Transverse colon (tissue), 4 donors: ENCODE data around the gene ELL3. TPM values are rescaled to one million over a fixed set of nuclear protein-coding genes. Genes with fewer than 3 reads are reported as not detected.

ENCODE experiments used
- DNase-seq: peaks from one replicate; pipeline ENCODE4 v3.0.0-alpha.2; 2019
- H3K27ac ChIP-seq, 4 donors: fragments of 200-600 bp; sonication (generic); 2 replicates each; pipeline ENCODE4 v1.5.1; 2016 to 2018; ENCODE audit warnings: inconsistent platforms in 4 of 4
- H3K27me3 ChIP-seq: fragments of 200-600 bp; sonication (generic); 2 replicates; pipeline ENCODE4 v1.5.1; 2017; ENCODE audit warnings: inconsistent platforms
- H3K36me3 ChIP-seq, 4 donors: fragments of 200-600 bp; sonication (generic); 2 replicates each; pipeline ENCODE4 v1.5.1; 2017 to 2019; ENCODE audit warnings: inconsistent platforms in 4 of 4
- H3K4me1 ChIP-seq, 4 donors: fragments of 200-600 bp; sonication (generic); 2 replicates each; pipeline ENCODE4 v1.5.1; 2017 to 2020; ENCODE audit warnings: inconsistent platforms in 4 of 4
- H3K4me3 ChIP-seq, 4 donors: fragments of 200-600 bp; sonication (generic); 1 replicate in 1 of 4; 2 replicates in 3 of 4; pipeline versions ENCODE4 v1.5.1 to v1.6.1; 2017 to 2019; ENCODE audit warnings: inconsistent platforms in 4 of 4
- H3K9me3 ChIP-seq, 2 donors: fragments of 200-600 bp; sonication (generic); 2 replicates each; pipeline ENCODE4 v1.5.1; 2017 to 2019; ENCODE audit warnings: inconsistent platforms in 2 of 2
- EP300 ChIP-seq: sonication (generic); formaldehyde crosslinking; IDR thresholded peaks from one replicate; pipeline ENCODE4 v1.6.1; 2017; ENCODE audit warnings: antibody characterized with exemption, low read depth
- POLR2A ChIP-seq: fragments of 450-650 bp; IDR thresholded peaks from one replicate; pipeline ENCODE4 v1.6.1; 2016; ENCODE audit warnings: antibody characterized with exemption, mild to moderate bottlenecking, moderate library complexity
- POLR2AphosphoS5 ChIP-seq, 3 donors: sonication (generic); formaldehyde crosslinking; IDR thresholded peaks; one replicate each; pipeline ENCODE4 v1.6.1; 2016; ENCODE audit warnings: antibody characterized with exemption in 3 of 3
- WGBS, 2 donors: methylation state at CpG; one replicate each; pipeline ENCODE4 v1.1.5; 2018; ENCODE audit warnings: low coverage in 1 of 2; 5-methylcytosine and 5-hydroxymethylcytosine counted together
- in situ Hi-C, 4 donors: fragments of 200-750 bp; cut with MboI; loops; one replicate each; pipeline versions ENCODE4 v1.15.0 to v1.15.1; 2017; ENCODE audit warnings: low sequenced_read_pairs in 3 of 4, low pct_ligation_motif_present in 1 of 4, low pct_unique_long_range_greater_than_20kb in 1 of 4
- intact Hi-C: fragments of 100-400 bp; cut with DNase I; formaldehyde crosslinking; loops from one replicate; pipeline ENCODE4 v1.15.1; 2023; ENCODE audit warnings: low total_unique reads
- total RNA-seq, 4 donors: library from RNA; depleted of rRNA; stranded (reverse); fragments of >200 nt; gene quantifications; one replicate each; pipeline ENCODE4 v1.1.0, GENCODE V29; 2016
- TF ChIP-seq, protein P1 (sequence below), 5 experiments: fragments of 200-600 bp in 3 of 5; fragments of 450-650 bp in 2 of 5; sonication (generic) in 3 of 5; IDR thresholded peaks; 1 replicate in 2 of 5; 2 replicates in 3 of 5; pipeline ENCODE4 v1.5.1; 2016 to 2017; ENCODE audit warnings: antibody characterized with exemption in 5 of 5, inconsistent platforms in 3 of 5, mild to moderate bottlenecking in 2 of 5, moderate library complexity in 1 of 5

The ELL3 gene
- total RNA-seq, 4 donors from 2014 or later, result 4.4 to 59.4 (median 32.6) TPM

DNA sequence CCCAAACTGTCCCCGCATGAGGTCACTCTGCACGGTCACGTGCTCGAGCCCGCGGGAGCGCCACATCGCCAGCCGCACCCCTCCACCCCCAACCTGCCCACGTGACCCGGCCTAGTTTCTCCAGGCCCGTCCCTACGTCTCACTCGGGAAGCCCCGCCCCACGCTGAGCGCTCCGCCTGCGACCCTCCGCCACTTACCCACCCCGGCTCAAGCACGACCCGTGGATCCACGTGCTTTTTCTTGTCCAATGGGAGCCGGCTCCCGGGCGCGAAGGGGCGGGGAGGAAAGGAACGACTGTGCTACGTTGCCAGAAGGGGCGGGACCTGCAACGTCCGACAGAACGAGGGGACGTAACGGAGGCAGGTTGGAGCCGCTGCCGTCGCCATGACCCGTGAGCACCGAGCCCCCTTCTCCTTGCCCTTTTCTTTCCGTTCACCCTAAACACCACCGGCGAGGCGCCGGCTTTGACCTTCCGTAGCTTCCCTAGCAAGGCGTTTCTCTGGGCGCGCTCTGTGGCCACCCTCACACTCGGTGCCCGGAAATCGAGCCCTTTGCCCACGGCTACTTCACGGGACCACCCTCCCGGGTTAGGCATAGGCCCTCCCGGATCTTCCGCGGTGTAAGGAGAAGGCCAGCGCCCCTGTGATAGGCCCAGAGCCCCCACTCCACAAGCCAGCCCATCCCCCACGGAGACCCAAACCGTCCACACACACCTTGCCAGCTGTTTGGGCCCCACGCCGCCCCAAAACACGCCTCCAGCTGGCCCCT lies 15.4 kb upstream of the ELL3 start, which contains the start of gene SERF2:
TSS of gene SERF2 (plus strand) at position 328 of the 768 bp plus-strand sequence. CDS start at position 385, 57 bp downstream.
- peak within 1 kb of the TSS; percentile 74 to 94 (median 86) for H3K4me3 ChIP-seq
- peaks cover 0 to 15% (median 6%) of the 10 kb centered on the region in 4 donors for H3K36me3 ChIP-seq
- WGBS, 2 donors, result 0 to 3% methylated on average over 7 to 27 of the region's 66 CpGs
- DNase-seq, result peak; percentile 100
- TF ChIP-seq POLR2A, result peak; percentile 100
- TF ChIP-seq POLR2AphosphoS5 (IDR thresholded peaks at IDR 0.05), result peak; percentile 100
- TF ChIP-seq, protein P1, sequence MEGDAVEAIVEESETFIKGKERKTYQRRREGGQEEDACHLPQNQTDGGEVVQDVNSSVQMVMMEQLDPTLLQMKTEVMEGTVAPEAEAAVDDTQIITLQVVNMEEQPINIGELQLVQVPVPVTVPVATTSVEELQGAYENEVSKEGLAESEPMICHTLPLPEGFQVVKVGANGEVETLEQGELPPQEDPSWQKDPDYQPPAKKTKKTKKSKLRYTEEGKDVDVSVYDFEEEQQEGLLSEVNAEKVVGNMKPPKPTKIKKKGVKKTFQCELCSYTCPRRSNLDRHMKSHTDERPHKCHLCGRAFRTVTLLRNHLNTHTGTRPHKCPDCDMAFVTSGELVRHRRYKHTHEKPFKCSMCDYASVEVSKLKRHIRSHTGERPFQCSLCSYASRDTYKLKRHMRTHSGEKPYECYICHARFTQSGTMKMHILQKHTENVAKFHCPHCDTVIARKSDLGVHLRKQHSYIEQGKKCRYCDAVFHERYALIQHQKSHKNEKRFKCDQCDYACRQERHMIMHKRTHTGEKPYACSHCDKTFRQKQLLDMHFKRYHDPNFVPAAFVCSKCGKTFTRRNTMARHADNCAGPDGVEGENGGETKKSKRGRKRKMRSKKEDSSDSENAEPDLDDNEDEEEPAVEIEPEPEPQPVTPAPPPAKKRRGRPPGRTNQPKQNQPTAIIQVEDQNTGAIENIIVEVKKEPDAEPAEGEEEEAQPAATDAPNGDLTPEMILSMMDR (IDR thresholded peaks at IDR 0.05), result peak in 1 of 5 experiments; percentile 13
- no peak for TF ChIP-seq EP300
- in situ Hi-C loops (loop anchor here in 1 of 4 donors (25.0 kb wide), 1 partner anchor 305 kb away; the partner anchor contains the start of gene TP53BP1), intact Hi-C loops (no loop called here)
- peak within 1 kb of the TSS; percentile 90 to 99 (median 97) for H3K27ac ChIP-seq
- H3K9me3 ChIP-seq, result no peaks in the 10 kb centered on the region
- H3K27me3 ChIP-seq, result no peaks in the 10 kb centered on the region
- peaks cover 27 to 45% (median 35%) of the 10 kb centered on the region in 4 donors for H3K4me1 ChIP-seq

DNA sequence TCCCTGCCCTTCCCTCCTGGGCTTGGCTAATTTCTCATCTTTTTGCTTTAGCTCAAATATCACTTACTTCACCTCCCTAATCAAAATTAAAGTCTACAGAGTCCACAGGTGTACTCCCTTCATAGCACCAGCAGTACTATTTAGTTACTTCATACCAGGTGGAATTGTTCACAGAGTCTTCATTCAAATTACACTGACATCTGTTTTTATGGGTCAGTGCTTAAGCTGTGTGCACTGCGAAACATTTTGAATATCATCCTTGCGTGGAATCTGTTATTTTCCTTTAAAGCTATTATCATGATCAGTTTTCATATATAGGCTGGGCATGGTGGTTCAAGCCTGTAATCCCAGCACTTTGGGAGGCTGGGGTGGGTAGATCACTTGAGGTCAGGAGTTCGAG lies 12.6 kb upstream of the ELL3 start:
- no peak for DNase-seq
- no peak overlapping the region for H3K27ac ChIP-seq
- H3K9me3 ChIP-seq, result no peaks in the 10 kb centered on the region
- TF ChIP-seq POLR2AphosphoS5 (IDR thresholded peaks at IDR 0.05), result no peak
- TF ChIP-seq, protein P1 (IDR thresholded peaks at IDR 0.05), result no peak
- TF ChIP-seq POLR2A, result no peak
- TF ChIP-seq EP300, result no peak
- H3K4me3 ChIP-seq, result no peak overlapping the region
- in situ Hi-C loops, result loop anchor here in 1 of 4 donors (25.0 kb wide), 1 partner anchor 302 kb away; the partner anchor contains the start of gene TP53BP1
- H3K4me1 ChIP-seq, result peaks cover 13 to 21% (median 18%) of the 10 kb centered on the region in 4 donors
- intact Hi-C loops, result no loop called here
- H3K27me3 ChIP-seq, result no peaks in the 10 kb centered on the region
- H3K36me3 ChIP-seq, result peaks cover 0 to 8% (median 4%) of the 10 kb centered on the region in 4 donors
- 82 to 100% methylated on average over 2 to 3 of the region's 3 CpGs for WGBS, 2 donors

DNA sequence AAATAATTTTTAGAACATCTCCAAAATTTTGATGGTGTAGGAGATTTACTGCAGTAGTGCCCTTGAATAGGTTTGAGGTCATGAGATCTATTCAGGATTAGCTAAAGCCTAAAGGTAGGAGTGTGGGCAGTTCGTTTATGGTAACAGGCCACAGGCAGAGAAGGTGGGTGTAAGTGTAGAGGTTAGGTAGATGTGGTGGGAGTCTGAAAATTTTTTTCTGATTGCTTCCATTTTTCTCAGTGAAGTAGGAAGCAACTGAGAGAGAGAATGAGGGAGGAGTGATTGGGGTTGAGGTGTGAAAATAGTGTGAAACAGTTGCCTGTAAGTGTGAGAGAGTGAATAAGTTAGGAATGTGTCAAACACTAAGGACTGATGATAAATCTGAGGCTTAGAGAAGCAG lies 2.2 kb upstream of the ELL3 start:
- WGBS, 2 donors, result 69% methylated on average over 1 of the region's 1 CpG; no CpG with 5 or more reads in 1 of the 2 donors
- in situ Hi-C loops (loop anchor here in 1 of 4 donors (25.0 kb wide), 1 partner anchor 292 kb away; the partner anchor contains the start of gene TP53BP1), intact Hi-C loops (no loop called here)
- DNase-seq, result no peak
- TF ChIP-seq POLR2AphosphoS5 (IDR thresholded peaks at IDR 0.05) (no peak), EP300 (no peak), POLR2A (no peak)
- TF ChIP-seq, protein P1 (IDR thresholded peaks at IDR 0.05), result no peak
- Histone ChIP-seq H3K4me3 (no peak overlapping the region), H3K4me1 (peaks cover 0 to 23% (median 15%) of the 10 kb centered on the region in 4 donors), H3K36me3 (no peaks in the 10 kb centered on the region), H3K9me3 (no peaks in the 10 kb centered on the region), H3K27me3 (no peaks in the 10 kb centered on the region), H3K27ac (no peak overlapping the region)

DNA sequence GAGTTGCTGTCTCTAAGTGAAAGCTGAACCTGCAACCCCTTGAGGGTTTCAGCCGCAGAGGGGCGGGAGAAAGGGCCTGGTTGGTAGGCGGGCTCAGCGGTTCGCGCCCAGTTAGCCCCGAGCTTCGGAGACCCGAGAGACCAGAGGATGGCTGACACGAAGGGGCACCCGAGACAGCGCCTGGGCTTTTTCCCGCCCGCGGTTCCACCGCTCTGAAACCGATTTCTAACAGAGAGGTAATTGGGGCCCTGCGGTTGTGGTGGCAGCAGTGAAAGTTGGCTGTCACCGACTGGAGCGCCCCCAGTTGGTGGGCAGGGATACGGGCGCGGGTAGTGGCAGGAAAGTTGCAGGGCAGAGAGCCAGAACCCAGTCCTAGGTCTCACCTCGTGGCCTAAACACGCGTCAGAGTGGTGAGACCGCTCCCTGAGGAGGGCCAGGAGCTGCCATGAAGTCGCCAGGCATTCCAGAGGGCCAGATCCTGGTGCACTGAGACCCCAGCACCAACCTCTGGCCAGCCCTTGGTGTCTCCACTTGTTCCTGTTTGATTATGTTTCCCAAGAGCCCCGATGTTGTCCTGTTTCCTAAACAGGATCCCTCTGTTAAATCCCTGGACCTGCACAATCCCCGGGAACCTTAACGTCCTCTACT lies 625 bp upstream of the ELL3 start:
- WGBS, 2 donors, result 2 to 14% methylated on average over 3 to 30 of the region's 31 CpGs
- Histone ChIP-seq H3K9me3 (no peaks in the 10 kb centered on the region), H3K4me1 (peaks cover 0 to 23% (median 15%) of the 10 kb centered on the region in 4 donors), H3K36me3 (peaks cover 0 to 14% (median 7%) of the 10 kb centered on the region in 4 donors), H3K27ac (peak overlapping the region; percentile 88 to 97 (median 92)), H3K4me3 (peak overlapping the region; percentile 44 to 81 (median 72)), H3K27me3 (no peaks in the 10 kb centered on the region)
- peak; percentile 87 for DNase-seq
- TF ChIP-seq POLR2AphosphoS5 (IDR thresholded peaks at IDR 0.05) (peak; percentile 13 to 50 (median 47)), EP300 (no peak), POLR2A (no peak)
- TF ChIP-seq, protein P1 (IDR thresholded peaks at IDR 0.05), result peak; percentile 72 to 95 (median 81)
- in situ Hi-C loops, result loop anchor here in 1 of 4 donors (25.0 kb wide), 1 partner anchor 290 kb away; the partner anchor contains the start of gene TP53BP1
- intact Hi-C loops, result no loop called here
